NT2/D1 (cell line): ENCODE measurements around the gene SCCPDH.

Experiments used
- SUZ12 ChIP-seq: IDR thresholded peaks from 2 replicates; pipeline ENCODE4 v1.6.1; 2011; ENCODE audit not compliant: insufficient read length, insufficient read depth; ENCODE audit errors: extremely low read depth
- ZNF274 ChIP-seq: IDR thresholded peaks from 2 replicates; pipeline ENCODE4 v1.6.1; 2011; ENCODE audit warnings: mild to moderate bottlenecking, low read depth, low read length

GRCh38 chr1:246787781-246788513 lies 63.7 kb downstream of the SCCPDH start:
- no peak for TF ChIP-seq ZNF274
- no peak for TF ChIP-seq SUZ12
